GM21447 (cell line): ENCODE results near the gene THSD4.
"Not testable (repeated sequence)": the region's sequence is repeated elsewhere in the genome, so short reads cannot be mapped to it uniquely, and the experiment has no call there.

ENCODE experiments used
- ATAC-seq: cut with Tn5 transposase; IDR thresholded peaks from one replicate; pipeline ENCODE4 v1.9.1; 2021; ENCODE audit not compliant: unreplicated experiment

Gene THSD4

GRCh38 chr15:71186267-71186666, 71.0 kb downstream of the THSD4 start:
- no peak for ATAC-seq

GRCh38 chr15:71187078-71187477, 71.8 kb downstream of the THSD4 start:
- ATAC-seq, result no peak

- ATAC-seq, result no peak
Observed at GRCh38 chr15:71187526-71187925, 72.3 kb downstream of the THSD4 start.

- ATAC-seq, result no peak
Observed at GRCh38 chr15:71189718-71190117, 74.4 kb downstream of the THSD4 start.

- no peak for ATAC-seq
Observed at GRCh38 chr15:71191296-71191695, 76.0 kb downstream of the THSD4 start.

GRCh38 chr15:71192816-71193215, 77.5 kb downstream of the THSD4 start:
- ATAC-seq, result no peak

GRCh38 chr15:71194286-71194685, 79.0 kb downstream of the THSD4 start:
- ATAC-seq, result no peak

- ATAC-seq, result no peak
Observed at GRCh38 chr15:71195242-71195641, 80.0 kb downstream of the THSD4 start.

- no peak for ATAC-seq
Observed at GRCh38 chr15:71197620-71198019, 82.3 kb downstream of the THSD4 start.

- ATAC-seq, result no peak
Observed at GRCh38 chr15:71198846-71199245, 83.6 kb downstream of the THSD4 start.

GRCh38 chr15:71199384-71200351, 84.4 kb downstream of the THSD4 start:
- no peak for ATAC-seq

- ATAC-seq, result no peak
Observed at GRCh38 chr15:71201477-71201876, 86.2 kb downstream of the THSD4 start.

GRCh38 chr15:71202712-71203111, 87.4 kb downstream of the THSD4 start:
- no peak for ATAC-seq

GRCh38 chr15:71203586-71204474, 88.6 kb downstream of the THSD4 start:
- ATAC-seq, result no peak

GRCh38 chr15:71207141-71207540, 91.9 kb downstream of the THSD4 start:
- ATAC-seq, result no peak

GRCh38 chr15:71212146-71212545, 96.9 kb downstream of the THSD4 start:
- ATAC-seq, result no peak

- not testable (repeated sequence) for ATAC-seq
Observed at GRCh38 chr15:71213943-71214342, 98.7 kb downstream of the THSD4 start.

- ATAC-seq, result no peak
Observed at GRCh38 chr15:71215126-71215894, 100.0 kb downstream of the THSD4 start.

- no peak for ATAC-seq
Observed at GRCh38 chr15:71218272-71218805, 103.1 kb downstream of the THSD4 start.

- ATAC-seq, result no peak
Observed at GRCh38 chr15:71219101-71219500, 103.8 kb downstream of the THSD4 start.

GRCh38 chr15:71219645-71220044, 104.4 kb downstream of the THSD4 start:
- no peak for ATAC-seq
